ENCODE results near the gene ADAP1.

GRCh38 chr7:902996-903395 is 51.5 kb downstream of the ADAP1 start:
- no peak for TF ChIP-seq POLR2A (IDR thresholded peaks at IDR 0.05)
- no peak for TF ChIP-seq CTCF (IDR thresholded peaks at IDR 0.05)
- TF ChIP-seq EP300 (IDR thresholded peaks at IDR 0.05) = no peak
